K562 (cell line): ENCODE data around the gene GLG1. TPM values are rescaled to one million over a fixed set of nuclear protein-coding genes. Genes with fewer than 3 reads are reported as not detected.

Source experiments
- ARID1B ChIP-seq: fragments of 450-650 bp; IDR thresholded peaks from 2 replicates; pipeline ENCODE4 v1.6.1; 2016; ENCODE audit warnings: antibody characterized with exemption, mild to moderate bottlenecking, inconsistent platforms
- ATF3 ChIP-seq, 2 experiments: fragments of 450-650 bp in 1 of 2; sonication (generic) in 1 of 2; formaldehyde crosslinking in 1 of 2; IDR thresholded peaks in 1 of 2; conservative IDR thresholded peaks in 1 of 2; 2 replicates each; pipeline versions ENCODE4 v1.6.1 to v1.8.1; 2016 to 2023; ENCODE audit warnings: mild to moderate bottlenecking in 2 of 2, moderate library complexity in 2 of 2, inconsistent platforms in 1 of 2, missing genetic modification reagents in 1 of 2
- CBX3 ChIP-seq, 2 experiments: IDR thresholded peaks; 1 replicate in 1 of 2; 2 replicates in 1 of 2; pipeline ENCODE4 v1.6.1; 2012; ENCODE audit warnings: inconsistent platforms in 2 of 2, low read length in 2 of 2, borderline replicate concordance in 1 of 2, control low read depth in 1 of 2
- CREM ChIP-seq: IDR thresholded peaks from 2 replicates; pipeline ENCODE4 v1.6.1; 2014; ENCODE audit warnings: antibody characterized with exemption, low read depth
- GTF2E2 ChIP-seq: fragments of 200-800 bp; sonication (Bioruptor generic); IDR thresholded peaks from 2 replicates; pipeline ENCODE4 v1.6.1; 2016; ENCODE audit warnings: missing genetic modification characterization, missing compliant biosample characterization
- HDAC3 ChIP-seq: fragments of 450-650 bp; IDR thresholded peaks from 2 replicates; pipeline ENCODE4 v1.6.1; 2018; ENCODE audit warnings: borderline replicate concordance, mild to moderate bottlenecking, moderate library complexity; ENCODE audit not compliant: partially characterized antibody
- HMBOX1 ChIP-seq: sonication (generic); IDR thresholded peaks from 2 replicates; pipeline ENCODE4 v1.6.1; 2016
- KDM1A ChIP-seq, 2 experiments: fragments of 450-650 bp; IDR thresholded peaks; 2 replicates each; pipeline ENCODE4 v1.6.1; 2016; ENCODE audit warnings: mild to moderate bottlenecking in 2 of 2
- KLF16 ChIP-seq: IDR thresholded peaks from 2 replicates; pipeline ENCODE4 v1.6.1; 2016; ENCODE audit warnings: antibody characterized with exemption
- LEF1 ChIP-seq: fragments of 450-650 bp; IDR thresholded peaks from 2 replicates; pipeline ENCODE4 v1.6.1; 2016; ENCODE audit warnings: mild to moderate bottlenecking
- MEIS2 ChIP-seq: fragments of 450-650 bp; IDR thresholded peaks from 2 replicates; pipeline ENCODE4 v1.6.1; 2014; ENCODE audit warnings: mild to moderate bottlenecking; ENCODE audit not compliant: partially characterized antibody
- OTX1 ChIP-seq: fragments of 450-650 bp; formaldehyde crosslinking; IDR thresholded peaks from 2 replicates; pipeline ENCODE4 v1.4.0; 2022; ENCODE audit warnings: mild to moderate bottlenecking
- PREB ChIP-seq: sonication (generic); formaldehyde crosslinking; IDR thresholded peaks from 2 replicates; pipeline ENCODE4 v1.8.1; 2023; ENCODE audit warnings: mild to moderate bottlenecking, missing genetic modification reagents
- PTBP1 ChIP-seq: fragments of 200-400 bp; formaldehyde crosslinking; IDR thresholded peaks from 2 replicates; pipeline ENCODE4 v1.6.1; 2017; ENCODE audit warnings: low read depth, low read length
- RBM25 ChIP-seq: fragments of 200-400 bp; formaldehyde crosslinking; IDR thresholded peaks from 2 replicates; pipeline ENCODE4 v1.6.1; 2018; ENCODE audit warnings: low read length, low read depth, moderate library complexity; ENCODE audit not compliant: severe bottlenecking
- RFX1 ChIP-seq: fragments of 450-650 bp; IDR thresholded peaks from 2 replicates; pipeline ENCODE4 v1.6.1; 2016; ENCODE audit warnings: mild to moderate bottlenecking, moderate library complexity
- TAL1 ChIP-seq: fragments of 450-650 bp; IDR thresholded peaks from 2 replicates; pipeline ENCODE4 v1.6.1; 2016; ENCODE audit warnings: mild to moderate bottlenecking
- TCF3 ChIP-seq: sonication (generic); formaldehyde crosslinking; IDR thresholded peaks from 2 replicates; pipeline ENCODE4 v1.4.0; 2020; ENCODE audit warnings: mild to moderate bottlenecking, missing genetic modification reagents
- TEAD4 ChIP-seq, 2 experiments: sonication (generic) in 1 of 2; formaldehyde crosslinking in 1 of 2; IDR thresholded peaks; 2 replicates each; pipeline versions ENCODE4 v1.6.1 to v1.8.0; 2012 to 2022; ENCODE audit warnings: borderline replicate concordance in 1 of 2, inconsistent platforms in 1 of 2, low read length in 1 of 2, mild to moderate bottlenecking in 1 of 2, missing genetic modification reagents in 1 of 2
- TGIF2 ChIP-seq: sonication (generic); formaldehyde crosslinking; IDR thresholded peaks from 2 replicates; pipeline ENCODE4 v1.8.1; 2022; ENCODE audit warnings: mild to moderate bottlenecking, missing genetic modification reagents, moderate library complexity
- ZEB2 ChIP-seq: fragments of 450-650 bp; IDR thresholded peaks from 2 replicates; pipeline ENCODE4 v1.6.1; 2016
- ZNF583 ChIP-seq: fragments of 250-450 bp; sonication (Bioruptor Pico); IDR thresholded peaks from 2 replicates; pipeline ENCODE4 v1.4.0; 2020
- ZNF586 ChIP-seq: fragments of 450-650 bp; formaldehyde crosslinking; conservative IDR thresholded peaks from 2 replicates; pipeline ENCODE4 v1.4.0; 2020; ENCODE audit warnings: mild to moderate bottlenecking, moderate library complexity
- ZNF764 ChIP-seq: fragments of 250-450 bp; sonication (Bioruptor Pico); IDR thresholded peaks from 2 replicates; pipeline ENCODE4 v1.4.0; 2020; ENCODE audit warnings: low read depth, mild to moderate bottlenecking, moderate library complexity
- polyA plus RNA-seq, 8 experiments: library from polyadenylated mRNA; depleted of rRNA in 4 of 8; stranded (reverse) in 5 of 8; unstranded in 3 of 8; fragments of >200 nt; fragmentation: Nextera tagmentation in 2 of 8; fragmentation: Illumina TruSeq in 1 of 8; extraction: Ambion mirVana in 2 of 8; extraction: Trizol in 1 of 8; gene quantifications; 2 replicates each; pipeline versions ENCODE4 v1.2.1 to v1.2.3, GENCODE V29; 2011 to 2014; ENCODE audit warnings: inconsistent platforms in 1 of 8, missing spikeins in 1 of 8
- total RNA-seq, 7 experiments: library from RNA; depleted of rRNA in 6 of 7; stranded (reverse); fragments of >200 nt in 6 of 7; fragmentation: Illumina TruSeq in 2 of 7; extraction: Trizol in 2 of 7; gene quantifications; 2 replicates each; pipeline versions ENCODE4 v1.2.1 to v1.2.3, GENCODE V29; 2011 to 2021; ENCODE audit warnings: low replicate concordance in 1 of 7
- TF ChIP-seq, protein P1 (sequence below): fragments of 450-650 bp; IDR thresholded peaks from 2 replicates; pipeline ENCODE4 v1.6.1; 2016
- TF ChIP-seq, protein P2 (sequence below): sonication (generic); formaldehyde crosslinking; IDR thresholded peaks from 2 replicates; pipeline ENCODE4 v1.8.0; 2022; ENCODE audit warnings: missing genetic modification reagents, mild to moderate bottlenecking, moderate library complexity, borderline replicate concordance

The GLG1 gene
- total and polyA plus RNA-seq, 9 of the 15 experiments (the other 6 are each of a cell fraction or from before 2014, with no cell fraction given) = 6.2 to 36.0 (median 23.6) TPM

DNA sequence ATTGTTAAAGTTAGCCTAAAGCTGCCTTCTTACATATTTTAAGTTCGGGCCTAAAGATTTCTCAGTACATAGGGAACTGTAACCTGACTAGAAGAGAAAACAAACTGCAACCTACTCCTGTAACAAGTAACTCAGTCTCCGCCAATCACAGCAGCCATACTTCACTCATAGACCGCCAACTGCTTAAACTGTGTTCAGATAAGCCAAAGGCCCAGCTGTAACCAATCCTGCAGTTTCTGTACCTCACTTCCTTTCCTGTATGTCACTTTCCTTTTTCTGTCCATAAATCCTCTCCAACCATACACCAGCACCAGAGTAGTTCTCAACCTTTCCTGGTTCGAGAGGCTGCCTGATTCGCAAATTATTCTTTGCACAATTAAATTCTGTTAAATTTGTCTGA is 41.5 kb downstream of the GLG1 start (continued):
- TF ChIP-seq GTF2E2 (tag) (no peak), CBX3 (IDR thresholded peaks at IDR 0.05; ENCODE audit: borderline replicate concordance in 1 of 2, low read length in 2 of 2) (peak in 1 of 2 experiments; percentile 53; a peak in 1 of 3 replicates), HMBOX1 (peak; percentile 89), PREB (CRISPR knock-in tag) (no peak), RFX1 (no peak), ZNF586 (CRISPR knock-in tag) (no peak), ZNF764 (CRISPR knock-in tag) (no peak), RBM25 (peak; percentile 26), CREM (peak; percentile 54), ZNF583 (CRISPR knock-in tag) (no peak), TAL1 (peak; percentile 45; the same call in 1 of the 2 replicates), KLF16 (no peak), TEAD4 (IDR thresholded peaks at IDR 0.05; ENCODE audit: low read length) (peak; percentile 47), TEAD4 (CRISPR knock-in tag; IDR thresholded peaks at IDR 0.05; ENCODE audit: borderline replicate concordance) (no peak), MEIS2 (peak; percentile 90), PTBP1 (no peak), TGIF2 (CRISPR knock-in tag) (no peak), LEF1 (0 out of 2 replicates have a peak, but pooled peaks have one; percentile 17), ATF3 (IDR thresholded peaks at IDR 0.05) (no peak), ATF3 (CRISPR knock-in tag; conservative IDR thresholded peaks at IDR 0.05) (0 out of 2 replicates have a peak, but pooled peaks have one; percentile 35), ARID1B (peak; percentile 55), OTX1 (CRISPR knock-in tag) (no peak), TCF3 (CRISPR knock-in tag) (peak; percentile 41; the same call in 1 of the 2 replicates), ZEB2 (no peak), KDM1A (IDR thresholded peaks at IDR 0.05) (peak; percentile 84 to 88), HDAC3 (no peak)
- TF ChIP-seq, protein P1, sequence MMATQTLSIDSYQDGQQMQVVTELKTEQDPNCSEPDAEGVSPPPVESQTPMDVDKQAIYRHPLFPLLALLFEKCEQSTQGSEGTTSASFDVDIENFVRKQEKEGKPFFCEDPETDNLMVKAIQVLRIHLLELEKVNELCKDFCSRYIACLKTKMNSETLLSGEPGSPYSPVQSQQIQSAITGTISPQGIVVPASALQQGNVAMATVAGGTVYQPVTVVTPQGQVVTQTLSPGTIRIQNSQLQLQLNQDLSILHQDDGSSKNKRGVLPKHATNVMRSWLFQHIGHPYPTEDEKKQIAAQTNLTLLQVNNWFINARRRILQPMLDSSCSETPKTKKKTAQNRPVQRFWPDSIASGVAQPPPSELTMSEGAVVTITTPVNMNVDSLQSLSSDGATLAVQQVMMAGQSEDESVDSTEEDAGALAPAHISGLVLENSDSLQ = peak; percentile 89
- TF ChIP-seq, protein P2, sequence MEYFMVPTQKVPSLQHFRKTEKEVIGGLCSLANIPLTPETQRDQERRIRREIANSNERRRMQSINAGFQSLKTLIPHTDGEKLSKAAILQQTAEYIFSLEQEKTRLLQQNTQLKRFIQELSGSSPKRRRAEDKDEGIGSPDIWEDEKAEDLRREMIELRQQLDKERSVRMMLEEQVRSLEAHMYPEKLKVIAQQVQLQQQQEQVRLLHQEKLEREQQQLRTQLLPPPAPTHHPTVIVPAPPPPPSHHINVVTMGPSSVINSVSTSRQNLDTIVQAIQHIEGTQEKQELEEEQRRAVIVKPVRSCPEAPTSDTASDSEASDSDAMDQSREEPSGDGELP (CRISPR knock-in tag) = peak; percentile 88
